Adrenal gland (tissue), 12 donors: ENCODE data around the gene UXS1. TPM values are rescaled to one million over a fixed set of nuclear protein-coding genes. Genes with fewer than 3 reads are reported as not detected.

Source experiments
- DNase-seq, 7 donors: peaks; one replicate each; pipeline ENCODE4 v3.0.0-alpha.2; 2019 to 2020
- H3K27ac ChIP-seq, 5 donors: fragments of 200-600 bp; sonication (generic) in 4 of 5; 1 replicate in 3 of 5; 2 replicates in 2 of 5; pipeline versions ENCODE4 v1.5.1 to v1.8.0; 2016 to 2020; ENCODE audit warnings: mild to moderate bottlenecking in 1 of 5
- H3K27me3 ChIP-seq: fragments of 200-600 bp; 2 replicates; pipeline ENCODE4 v1.8.0; 2021
- H3K36me3 ChIP-seq, 2 donors: fragments of 200-600 bp; replicated peaks in 1 of 2; 1 replicate in 1 of 2; 2 replicates in 1 of 2; pipeline versions ENCODE4 v1.5.1 to v1.8.0; 2018 to 2022
- H3K4me1 ChIP-seq, 2 donors: fragments of 200-600 bp; replicated peaks in 1 of 2; 1 replicate in 1 of 2; 2 replicates in 1 of 2; pipeline versions ENCODE4 v1.5.1 to v1.8.0; 2018 to 2021
- H3K4me3 ChIP-seq, 4 donors: fragments of 200-600 bp; sonication (generic) in 3 of 4; one replicate each; pipeline ENCODE4 v1.5.1; 2016 to 2018
- H3K9me3 ChIP-seq, 3 donors: fragments of 200-600 bp; sonication (generic) in 1 of 3; replicated peaks in 1 of 3; 1 replicate in 2 of 3; 2 replicates in 1 of 3; pipeline versions ENCODE4 v1.5.1 to v1.8.0; 2016 to 2021
- CTCF ChIP-seq, 6 experiments: fragments of 450-650 bp in 4 of 6; fragments of 200-600 bp in 2 of 6; sonication (generic) in 1 of 6; IDR thresholded peaks; 1 replicate in 5 of 6; 2 replicates in 1 of 6; pipeline versions ENCODE4 v1.5.1 to v1.8.0; 2016 to 2021; ENCODE audit warnings: antibody characterized with exemption in 6 of 6, mild to moderate bottlenecking in 2 of 6, moderate library complexity in 1 of 6
- POLR2A ChIP-seq, 2 donors: fragments of 450-650 bp; IDR thresholded peaks; one replicate each; pipeline ENCODE4 v1.6.1; 2017; ENCODE audit warnings: antibody characterized with exemption in 2 of 2, mild to moderate bottlenecking in 2 of 2, moderate library complexity in 1 of 2
- WGBS, 4 donors: extraction: QIAGEN DNeasy Blood & Tissue Kit in 2 of 4; methylation state at CpG; one replicate each; pipeline versions ENCODE4 v1.1.5 to v1.1.7; 2013 to 2017; 5-methylcytosine and 5-hydroxymethylcytosine counted together
- intact Hi-C, 2 donors: fragments of 100-400 bp; cut with DNase I; formaldehyde crosslinking; loops; one replicate each; pipeline versions ENCODE4 v1.14.1 to v1.15.0; 2022 to 2023
- polyA plus RNA-seq, 3 donors: library from polyadenylated mRNA; stranded (reverse); fragments of 200-250 nt in 2 of 3; fragments of 350-450 nt in 1 of 3; fragmentation: Illumina TruSeq in 1 of 3; extraction: RNeasy Lipid Tissue Mini Kit (QIAGEN cat#74804) in 1 of 3; gene quantifications; one replicate each; pipeline ENCODE4 v1.2.3, GENCODE V29; 2013 to 2014
- total RNA-seq, 9 donors: library from RNA; depleted of rRNA in 4 of 9; stranded (reverse); fragments of >200 nt in 4 of 9; fragments of 120-200 nt in 1 of 9; fragmentation: NEBNext Ultra II Directional in 1 of 9; extraction: Animal tissue kit (Norgen Biotek cat#: 25700) in 1 of 9; gene quantifications; one replicate each; pipeline versions ENCODE4 v1.1.0 to v1.2.4, GENCODE V29; 2013 to 2023
- donor health status: healthy with polysubstance abuse.
- donor health status: Bipolar disorder and iron deficiency.
- donor health status: DM: yes; HTN: yes; CAD: no.
- donor health status: DM: no; HTN: no; CAD: no.
- donor health status: DM: no; HTN: no; CAD: no.
- donor health status: DM: yes; HTN: yes; CAD: no.

Gene UXS1
- total and polyA plus RNA-seq, 12 donors: 5.7 to 145 (median 22.3) TPM

- no peaks in the 10 kb centered on the region for H3K9me3 ChIP-seq
- DNase-seq: no peak
- H3K4me1 ChIP-seq: peaks cover 6 to 9% of the 10 kb centered on the region in 2 donors
- 69 to 87% (median 79%) methylated on average over 6 of the region's 6 CpGs for WGBS, 4 donors
- H3K27ac ChIP-seq: no peak overlapping the region
- no peaks in the 10 kb centered on the region for H3K36me3 ChIP-seq
- intact Hi-C loops: no loop called here
- no peaks in the 10 kb centered on the region for H3K27me3 ChIP-seq
- H3K4me3 ChIP-seq: no peak overlapping the region
- TF ChIP-seq CTCF (IDR thresholded peaks at IDR 0.05) (no peak), POLR2A (IDR thresholded peaks at IDR 0.05) (no peak)
Measured at GRCh38 chr2:106189325-106189724, 4.8 kb downstream of the UXS1 start.

- TF ChIP-seq CTCF (IDR thresholded peaks at IDR 0.05): no peak
- no peak for TF ChIP-seq POLR2A (IDR thresholded peaks at IDR 0.05)
- no peaks in the 10 kb centered on the region for H3K9me3 ChIP-seq
- peaks cover 0 to 11% of the 10 kb centered on the region in 2 donors for H3K4me1 ChIP-seq
- no peak overlapping the region for H3K27ac ChIP-seq
- H3K27me3 ChIP-seq: no peaks in the 10 kb centered on the region
- no peaks in the 10 kb centered on the region for H3K36me3 ChIP-seq
- 79 to 97% (median 86%) methylated on average over 11 to 14 of the region's 14 CpGs for WGBS, 4 donors
- H3K4me3 ChIP-seq: no peak overlapping the region
- DNase-seq: no peak
- intact Hi-C loops: no loop called here
Measured at GRCh38 chr2:106187273-106187891, 6.7 kb downstream of the UXS1 start.

- no peak for TF ChIP-seq CTCF (IDR thresholded peaks at IDR 0.05)
- TF ChIP-seq POLR2A (IDR thresholded peaks at IDR 0.05): no peak
- Histone ChIP-seq H3K27me3 (no peaks in the 10 kb centered on the region), H3K36me3 (no peaks in the 10 kb centered on the region), H3K9me3 (no peaks in the 10 kb centered on the region), H3K27ac (no peak overlapping the region), H3K4me3 (no peak overlapping the region), H3K4me1 (peaks cover 0 to 11% of the 10 kb centered on the region in 2 donors)
- DNase-seq: no peak
- 76 to 81% (median 80%) methylated on average over 8 of the region's 8 CpGs for WGBS, 4 donors
- intact Hi-C loops: no loop called here
Measured at GRCh38 chr2:106185475-106186184, 8.5 kb downstream of the UXS1 start.

GRCh38 chr2:106184857-106185256 is 9.2 kb downstream of the UXS1 start:
- H3K9me3 ChIP-seq: no peaks in the 10 kb centered on the region
- H3K27me3 ChIP-seq: no peaks in the 10 kb centered on the region
- WGBS, 4 donors: 89 to 100% (median 95%) methylated on average over 1 of the region's 1 CpG
- peaks cover 0 to 11% of the 10 kb centered on the region in 2 donors for H3K4me1 ChIP-seq
- TF ChIP-seq CTCF (IDR thresholded peaks at IDR 0.05) (no peak), POLR2A (IDR thresholded peaks at IDR 0.05) (no peak)
- no peak overlapping the region for H3K4me3 ChIP-seq
- intact Hi-C loops: no loop called here
- no peak for DNase-seq
- H3K27ac ChIP-seq: no peak overlapping the region
- no peaks in the 10 kb centered on the region for H3K36me3 ChIP-seq
